Glomerular visceral epithelial cell (primary cell): ENCODE measurements around the gene SLC38A9.

ENCODE experiments used
- DNase-seq: peaks from one replicate; pipeline ENCODE4 v3.0.0-alpha.2; 2016; ENCODE audit errors: extremely low spot score

SLC38A9 gene

DNA sequence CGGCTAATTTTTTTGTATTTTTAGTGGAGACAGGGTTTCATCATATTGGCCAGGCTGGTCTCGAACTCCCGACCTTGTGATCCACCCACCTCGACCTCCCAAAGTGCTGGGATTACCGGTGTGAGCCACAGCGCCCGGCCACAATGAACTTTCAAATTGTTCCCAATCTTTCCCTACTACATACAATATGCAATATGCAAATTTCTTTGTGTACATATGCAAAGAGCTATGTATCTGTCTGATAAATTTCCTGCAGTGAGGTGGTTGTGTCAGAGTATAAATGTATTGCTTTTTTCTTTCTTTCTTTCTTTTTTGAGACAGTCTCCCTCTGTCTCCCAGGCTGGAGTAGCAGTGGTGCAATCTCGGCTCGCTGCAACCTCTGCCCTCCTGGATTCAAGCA is 128.5 kb downstream of the SLC38A9 start:
- DNase-seq, result no peak

DNA sequence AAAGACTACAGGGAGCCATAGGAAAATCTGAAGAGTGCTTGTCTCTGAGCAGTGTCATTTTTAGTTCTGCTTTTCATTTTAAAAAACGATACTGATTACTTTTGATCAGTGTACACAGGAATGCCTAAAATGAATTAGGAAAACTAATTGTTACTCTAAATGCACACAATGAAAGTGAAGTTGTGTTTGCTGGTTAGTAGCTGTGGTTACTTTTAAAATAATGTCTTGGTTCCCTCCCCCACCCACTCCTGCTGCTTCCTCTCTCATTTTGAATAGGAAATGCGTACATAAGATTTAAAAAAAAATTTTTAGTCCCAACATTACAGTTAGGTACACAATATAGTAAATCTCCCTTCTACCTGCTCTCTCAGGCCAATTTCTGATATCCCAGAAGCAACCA is 129.9 kb downstream of the SLC38A9 start:
- DNase-seq, result no peak

DNA sequence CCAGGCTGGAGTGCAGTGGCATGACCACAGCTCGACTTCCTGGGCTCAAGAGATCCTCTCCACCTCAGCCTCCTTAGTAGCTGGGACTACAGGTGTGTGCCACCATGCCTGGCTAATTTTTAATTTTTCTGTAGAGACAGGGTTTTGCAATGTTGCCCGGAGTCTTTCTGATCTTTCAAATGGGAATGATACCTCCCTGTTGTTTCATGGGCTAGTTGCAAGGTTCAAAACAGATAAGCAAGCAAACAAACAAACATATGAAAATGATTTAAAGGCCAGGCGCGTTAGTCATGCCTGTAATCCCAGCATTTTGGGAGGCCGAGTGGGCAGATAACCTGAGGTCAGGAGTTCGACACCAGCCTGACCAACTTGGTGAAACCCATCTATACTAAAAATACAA is 132.1 kb downstream of the SLC38A9 start:
- DNase-seq, result no peak

DNA sequence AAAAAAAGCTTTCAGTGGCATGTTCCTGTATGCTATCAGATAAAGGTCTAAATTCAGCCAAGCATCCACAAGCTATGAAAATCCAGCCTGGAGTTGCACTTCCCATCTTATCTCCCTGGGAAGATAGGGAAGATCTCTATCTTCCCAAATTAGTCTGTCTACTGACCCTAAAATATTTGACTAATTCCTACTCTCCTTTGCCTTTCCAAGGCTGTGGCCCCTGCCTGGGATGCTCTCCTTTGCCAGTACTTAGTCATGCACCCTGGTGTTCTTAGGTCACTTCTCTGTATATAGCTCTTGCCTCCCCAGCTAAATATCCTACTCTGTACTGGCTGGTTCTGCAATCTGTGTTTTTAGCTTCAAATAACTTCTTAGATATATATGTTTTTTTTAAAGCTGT is 133.4 kb downstream of the SLC38A9 start:
- no peak for DNase-seq

DNA sequence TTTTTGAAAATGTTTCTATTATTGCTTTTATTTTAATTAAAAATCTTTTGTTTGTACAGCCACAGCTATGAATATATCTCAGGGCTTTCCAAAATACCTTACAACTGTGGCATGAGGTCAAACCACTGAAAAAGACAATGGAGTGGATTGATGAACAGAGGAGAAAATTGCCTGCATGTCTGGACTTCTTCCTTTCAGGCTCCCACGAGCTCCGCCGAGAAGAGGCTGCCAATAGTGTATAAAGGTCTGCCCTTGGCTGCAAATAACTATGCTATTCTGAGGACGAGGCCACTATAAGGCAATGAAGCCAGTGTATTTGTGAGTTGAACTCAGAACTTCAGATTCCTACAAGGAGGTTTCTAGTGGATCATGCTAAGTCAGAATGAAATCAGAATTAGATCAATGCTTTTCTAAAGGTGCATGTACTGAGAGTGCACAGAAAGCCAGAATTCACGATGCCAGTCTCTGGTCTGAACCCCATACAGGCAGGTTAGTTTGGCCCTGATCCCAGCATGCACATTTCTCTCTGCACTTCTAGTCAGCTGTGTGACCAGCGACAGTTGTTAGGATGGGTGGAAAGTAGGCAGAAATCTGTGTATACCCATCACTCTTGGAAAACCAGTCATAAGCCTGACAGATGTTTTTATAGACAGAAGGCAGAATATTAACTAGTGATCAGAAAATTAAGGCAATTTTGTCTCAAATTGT is 134.6 kb downstream of the SLC38A9 start:
- no peak for DNase-seq

DNA sequence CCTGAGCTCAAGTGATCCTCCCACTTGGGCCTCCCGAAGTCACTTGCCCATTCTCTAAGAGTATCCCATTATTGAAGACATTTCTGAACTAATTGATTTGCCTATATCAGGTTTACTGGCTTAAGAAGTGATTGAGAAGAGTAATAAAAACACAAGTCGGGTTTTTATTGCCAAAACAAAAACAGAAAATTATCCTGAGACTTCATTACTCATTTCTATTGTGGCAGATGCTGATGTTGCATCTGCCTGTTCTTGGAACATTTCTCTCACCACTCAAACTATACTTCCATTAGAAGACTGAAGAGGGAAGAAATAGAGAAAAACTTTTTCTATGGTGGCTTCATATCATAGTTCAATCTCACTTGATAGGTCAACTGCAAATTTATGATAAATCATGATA is 135.5 kb downstream of the SLC38A9 start:
- DNase-seq, result no peak
